B cell (primary cell): ENCODE results near the gene CPHXL. TPM values are rescaled to one million over a fixed set of nuclear protein-coding genes. Genes with fewer than 3 reads are reported as not detected.

ENCODE experiments used
- ATAC-seq: fragments of 200-7000 bp; cut with Tn5 transposase; one replicate; pipeline ENCODE4 v1.10.0; 2021; ENCODE audit warnings: low read depth, mild to moderate bottlenecking, moderate number of reproducible peaks, moderate library complexity
- CTCF ChIA-PET: fragments of 350-600 bp; sonication (Branson Sonifier 250); formaldehyde crosslinking; loops from one replicate; lab custom pipeline; 2021; ENCODE audit warnings: antibody characterized with exemption, inconsistent platforms; lab: Charles Lee
- POLR2A ChIA-PET: fragments of 350-600 bp; sonication (Branson Sonifier 250); formaldehyde crosslinking; loops from one replicate; lab custom pipeline; 2021; ENCODE audit warnings: antibody characterized with exemption; lab: Charles Lee
- DNase-seq: peaks from one replicate; pipeline ENCODE4 v3.0.0; 2013
- H2AFZ ChIP-seq: 2 replicates; pipeline ENCODE4 v1.6.1; 2012; ENCODE audit warnings: mild to moderate bottlenecking, low read depth, low read length; ENCODE audit not compliant: insufficient read depth, poor library complexity, severe bottlenecking
- H3K27ac ChIP-seq, 2 donors: 1 replicate in 1 of 2; 2 replicates in 1 of 2; pipeline ENCODE4 v1.5.1; 2012 to 2013; ENCODE audit warnings: low read length in 2 of 2, mild to moderate bottlenecking in 2 of 2, moderate library complexity in 1 of 2
- H3K27me3 ChIP-seq, 4 experiments: fragments of 200-600 bp in 1 of 4; sonication (generic) in 1 of 4; replicated peaks in 1 of 4; 1 replicate in 2 of 4; 2 replicates in 2 of 4; pipeline versions ENCODE4 v1.6.1 to v1.7.0; 2013 to 2016; ENCODE audit warnings: low read length in 3 of 4, mild to moderate bottlenecking in 2 of 4, mixed read lengths in 1 of 4, moderate library complexity in 1 of 4; ENCODE audit not compliant: insufficient read depth in 4 of 4, control insufficient read depth in 3 of 4; ENCODE audit errors: control extremely low read depth in 1 of 4
- H3K36me3 ChIP-seq, 2 experiments: replicated peaks in 1 of 2; 1 replicate in 1 of 2; 2 replicates in 1 of 2; pipeline versions ENCODE4 v1.6.1 to v1.7.1; 2013; ENCODE audit warnings: low read length in 1 of 2; ENCODE audit not compliant: insufficient read depth in 2 of 2, control insufficient read depth in 1 of 2; ENCODE audit errors: control extremely low read depth in 1 of 2, extremely low read depth in 1 of 2
- H3K4me1 ChIP-seq, 2 donors: fragments of 200-600 bp in 1 of 2; sonication (generic) in 1 of 2; 1 replicate in 1 of 2; 2 replicates in 1 of 2; pipeline versions ENCODE4 v1.5.1 to v1.6.1; 2013 to 2017; ENCODE audit warnings: low read length in 2 of 2; ENCODE audit not compliant: control insufficient read depth in 2 of 2, insufficient read depth in 2 of 2
- H3K4me2 ChIP-seq: replicated peaks from 2 replicates; pipeline ENCODE3; 2012; ENCODE audit warnings: mild to moderate bottlenecking, low read depth, low read length; ENCODE audit not compliant: poor library complexity, severe bottlenecking
- H3K4me3 ChIP-seq, 5 experiments: fragments of 200-600 bp in 1 of 5; sonication (generic) in 1 of 5; 1 replicate in 3 of 5; 2 replicates in 2 of 5; pipeline versions ENCODE4 v1.5.1 to v1.7.0; 2011 to 2016; ENCODE audit warnings: low read length in 4 of 5, mild to moderate bottlenecking in 4 of 5, low read depth in 2 of 5, control low read depth in 1 of 5, moderate library complexity in 1 of 5; ENCODE audit not compliant: insufficient read depth in 1 of 5; ENCODE audit errors: control extremely low read depth in 1 of 5, extremely low read depth in 1 of 5
- H3K79me2 ChIP-seq: fragments of 200-600 bp; sonication (generic); one replicate; pipeline ENCODE4 v1.6.0; 2016; ENCODE audit warnings: low read length; ENCODE audit not compliant: control insufficient read depth, insufficient read depth
- H3K9ac ChIP-seq: fragments of 200-600 bp; sonication (generic); 2 replicates; pipeline ENCODE4 v1.6.1; 2017; ENCODE audit warnings: mild to moderate bottlenecking, low read length, moderate library complexity
- H3K9me3 ChIP-seq, 3 donors: one replicate each; pipeline versions ENCODE4 v1.6.1 to v1.7.1; 2013; ENCODE audit warnings: low read length in 2 of 3; ENCODE audit not compliant: control insufficient read depth in 2 of 3, insufficient read depth in 1 of 3; ENCODE audit errors: control extremely low read depth in 1 of 3
- H4K20me1 ChIP-seq: 2 replicates; pipeline ENCODE4 v1.6.0; 2012; ENCODE audit warnings: mild to moderate bottlenecking, low read length; ENCODE audit not compliant: insufficient read depth, control insufficient read depth, poor library complexity, severe bottlenecking
- H3K27ac Mint-ChIP-seq: one replicate; pipeline ENCODE4 v1.8.0; 2021; ENCODE audit warnings: mixed read lengths
- H3K27me3 Mint-ChIP-seq: one replicate; pipeline ENCODE4 v1.8.0; 2021; ENCODE audit warnings: mixed read lengths
- H3K4me1 Mint-ChIP-seq: one replicate; pipeline ENCODE4 v1.8.0; 2021; ENCODE audit warnings: mixed read lengths
- H3K4me3 Mint-ChIP-seq: one replicate; pipeline ENCODE4 v1.8.0; 2021; ENCODE audit warnings: mixed read lengths
- H3K9me3 Mint-ChIP-seq: one replicate; pipeline ENCODE4 v1.8.0; 2022; ENCODE audit warnings: mixed read lengths; ENCODE audit not compliant: insufficient read depth
- EZH2 ChIP-seq: IDR thresholded peaks from 2 replicates; pipeline ENCODE4 v1.6.1; 2012; ENCODE audit warnings: borderline replicate concordance, low read depth, mild to moderate bottlenecking, moderate library complexity, low read length; ENCODE audit not compliant: insufficient read depth, poor library complexity, severe bottlenecking
- WGBS: methylation state at CpG from one replicate; pipeline ENCODE4 v1.1.5; 2013; ENCODE audit warnings: missing lambda C conversion rate; ENCODE audit not compliant: insufficient coverage; 5-methylcytosine and 5-hydroxymethylcytosine counted together
- intact Hi-C: fragments of 100-400 bp; cut with micrococcal nuclease; formaldehyde crosslinking; loops from one replicate; pipeline ENCODE4 v1.10.0; 2022
- polyA plus RNA-seq: library from polyadenylated mRNA; depleted of rRNA; stranded (reverse); fragments of >200 nt; gene quantifications from 2 replicates; pipeline ENCODE4 v1.2.3, GENCODE V29; 2012
- total RNA-seq, 2 donors: library from RNA; stranded (reverse); fragments of 120-200 nt in 1 of 2; gene quantifications; 1 replicate in 1 of 2; 2 replicates in 1 of 2; pipeline versions ENCODE4 v1.2.3 to v1.2.4, GENCODE V29; 2013 to 2022
- TF ChIP-seq, protein P1 (sequence below): fragments of 200-600 bp; IDR thresholded peaks from one replicate; pipeline ENCODE4 v1.8.0; 2022; ENCODE audit warnings: antibody characterized with exemption, mild to moderate bottlenecking

Gene CPHXL
- total and polyA plus RNA-seq, 2 donors (not counting 1 experiment from before 2014, with no cell fraction given): not detected

DNA sequence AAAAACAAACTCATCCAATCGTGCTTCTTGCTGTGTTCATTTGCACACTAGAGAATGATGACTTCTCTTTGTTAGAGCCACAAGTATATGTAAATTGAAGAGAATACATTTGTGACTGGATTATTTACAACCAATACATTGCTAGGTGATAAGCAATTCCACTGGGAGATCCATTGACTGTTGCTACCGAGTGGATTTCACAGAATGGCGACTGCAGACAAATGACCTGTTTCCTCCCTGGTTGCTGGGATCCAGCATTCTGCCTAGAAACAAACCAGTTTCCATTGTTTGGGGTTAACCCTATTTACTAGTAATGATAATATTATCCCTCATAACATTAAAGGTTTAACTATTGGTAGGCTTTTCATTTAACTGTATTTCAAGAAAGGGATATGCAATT is 36.9 kb upstream of the CPHXL start:
- no peaks in the 10 kb centered on the region for H3K9me3 Mint-ChIP-seq
- H3K27ac Mint-ChIP-seq: no peak overlapping the region
- H3K4me1 Mint-ChIP-seq: peaks cover 26% of the 10 kb centered on the region
- intact Hi-C loops: loop anchor here (5.0 kb wide), 2 partner anchors 381 to 616 kb away; partner anchors contain the start of gene ZFP1
- H3K36me3 ChIP-seq: no peaks in the 10 kb centered on the region
- H3K4me3 ChIP-seq: no peak overlapping the region
- ATAC-seq (no peak), DNase-seq (no peak)
- H3K9me3 ChIP-seq: no peaks in the 10 kb centered on the region
- no peak overlapping the region for H3K9ac ChIP-seq
- no peaks in the 10 kb centered on the region for H3K27me3 ChIP-seq
- WGBS: no CpG with 5 or more reads among the region's 3 CpGs
- H3K79me2 ChIP-seq: no peaks in the 10 kb centered on the region
- CTCF ChIA-PET: interaction anchor here (0.7 to 6.0 kb wide), 26 partner anchors 9 to 573 kb away, joined by 3 to 75 read pairs (median 4); partner anchors contain the start of genes ADAT1, CFDP1, KARS1 and TERF2IP
- H3K4me1 ChIP-seq: peaks cover 14 to 26% of the 10 kb centered on the region in 2 donors
- no peak overlapping the region for H2AFZ ChIP-seq
- H3K4me3 Mint-ChIP-seq: no peak overlapping the region
- POLR2A ChIA-PET: no interaction called here
- no peak overlapping the region for H3K27ac ChIP-seq
- H3K4me2 ChIP-seq: no peak overlapping the region
- H3K27me3 Mint-ChIP-seq: no peaks in the 10 kb centered on the region
- no peaks in the 10 kb centered on the region for H4K20me1 ChIP-seq
- no peak for TF ChIP-seq EZH2
- TF ChIP-seq, protein P1, sequence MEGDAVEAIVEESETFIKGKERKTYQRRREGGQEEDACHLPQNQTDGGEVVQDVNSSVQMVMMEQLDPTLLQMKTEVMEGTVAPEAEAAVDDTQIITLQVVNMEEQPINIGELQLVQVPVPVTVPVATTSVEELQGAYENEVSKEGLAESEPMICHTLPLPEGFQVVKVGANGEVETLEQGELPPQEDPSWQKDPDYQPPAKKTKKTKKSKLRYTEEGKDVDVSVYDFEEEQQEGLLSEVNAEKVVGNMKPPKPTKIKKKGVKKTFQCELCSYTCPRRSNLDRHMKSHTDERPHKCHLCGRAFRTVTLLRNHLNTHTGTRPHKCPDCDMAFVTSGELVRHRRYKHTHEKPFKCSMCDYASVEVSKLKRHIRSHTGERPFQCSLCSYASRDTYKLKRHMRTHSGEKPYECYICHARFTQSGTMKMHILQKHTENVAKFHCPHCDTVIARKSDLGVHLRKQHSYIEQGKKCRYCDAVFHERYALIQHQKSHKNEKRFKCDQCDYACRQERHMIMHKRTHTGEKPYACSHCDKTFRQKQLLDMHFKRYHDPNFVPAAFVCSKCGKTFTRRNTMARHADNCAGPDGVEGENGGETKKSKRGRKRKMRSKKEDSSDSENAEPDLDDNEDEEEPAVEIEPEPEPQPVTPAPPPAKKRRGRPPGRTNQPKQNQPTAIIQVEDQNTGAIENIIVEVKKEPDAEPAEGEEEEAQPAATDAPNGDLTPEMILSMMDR: no peak

DNA sequence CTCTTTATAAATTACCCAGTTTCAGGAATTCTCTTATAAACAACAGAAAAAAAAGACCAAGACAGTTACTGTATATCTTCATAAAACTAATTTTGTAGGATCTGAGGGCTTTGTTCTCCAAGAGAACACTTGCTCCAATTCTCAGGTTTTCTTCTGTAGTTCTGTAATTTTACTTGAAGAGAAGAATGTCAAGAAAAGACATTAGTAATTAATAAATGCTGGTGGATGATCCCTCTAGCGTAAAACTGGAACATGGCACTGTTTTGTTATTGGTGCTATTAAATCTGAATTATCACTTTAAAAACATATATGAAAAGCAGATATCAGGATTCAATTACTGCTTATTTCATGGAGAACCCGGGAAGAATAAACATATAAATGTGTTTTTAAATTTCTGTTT is 36.5 kb upstream of the CPHXL start:
- H3K9me3 Mint-ChIP-seq: no peaks in the 10 kb centered on the region

More for the DNA sequence above, 36.5 kb upstream of the CPHXL start:
- Histone ChIP-seq H3K4me2 (no peak overlapping the region), H4K20me1 (no peaks in the 10 kb centered on the region), H3K36me3 (no peaks in the 10 kb centered on the region), H3K79me2 (no peaks in the 10 kb centered on the region), H2AFZ (no peak overlapping the region), H3K4me3 (no peak overlapping the region), H3K9ac (no peak overlapping the region), H3K4me1 (peaks cover 14 to 27% of the 10 kb centered on the region in 2 donors), H3K9me3 (no peaks in the 10 kb centered on the region), H3K27me3 (no peaks in the 10 kb centered on the region), H3K27ac (no peak overlapping the region)
- intact Hi-C loops: loop anchor here (5.0 kb wide), 2 partner anchors 380 to 615 kb away; partner anchors contain the start of gene ZFP1
- H3K27ac Mint-ChIP-seq: no peak overlapping the region
- H3K4me3 Mint-ChIP-seq: no peak overlapping the region
- CTCF ChIA-PET: interaction anchor here (0.6 to 6.0 kb wide), 7 partner anchors 113 to 565 kb away, joined by 3 to 75 read pairs (median 8); partner anchors contain the start of genes KARS1 and TERF2IP
- no peak for DNase-seq
- ATAC-seq: no peak
- TF ChIP-seq, protein P1: no peak
- no peak for TF ChIP-seq EZH2
- H3K27me3 Mint-ChIP-seq: no peaks in the 10 kb centered on the region
- POLR2A ChIA-PET: no interaction called here
- WGBS: no CpG with 5 or more reads among the region's 2 CpGs
- peaks cover 27% of the 10 kb centered on the region for H3K4me1 Mint-ChIP-seq
